GM21723 (cell line): ENCODE results near the gene SPINT3.

Experiments used
- ATAC-seq: cut with Tn5 transposase; IDR thresholded peaks from one replicate; pipeline ENCODE4 v1.9.1; 2021; ENCODE audit warnings: mild to moderate bottlenecking, moderate library complexity; ENCODE audit not compliant: unreplicated experiment

The SPINT3 gene, protein sequence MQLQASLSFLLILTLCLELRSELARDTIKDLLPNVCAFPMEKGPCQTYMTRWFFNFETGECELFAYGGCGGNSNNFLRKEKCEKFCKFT

DNA sequence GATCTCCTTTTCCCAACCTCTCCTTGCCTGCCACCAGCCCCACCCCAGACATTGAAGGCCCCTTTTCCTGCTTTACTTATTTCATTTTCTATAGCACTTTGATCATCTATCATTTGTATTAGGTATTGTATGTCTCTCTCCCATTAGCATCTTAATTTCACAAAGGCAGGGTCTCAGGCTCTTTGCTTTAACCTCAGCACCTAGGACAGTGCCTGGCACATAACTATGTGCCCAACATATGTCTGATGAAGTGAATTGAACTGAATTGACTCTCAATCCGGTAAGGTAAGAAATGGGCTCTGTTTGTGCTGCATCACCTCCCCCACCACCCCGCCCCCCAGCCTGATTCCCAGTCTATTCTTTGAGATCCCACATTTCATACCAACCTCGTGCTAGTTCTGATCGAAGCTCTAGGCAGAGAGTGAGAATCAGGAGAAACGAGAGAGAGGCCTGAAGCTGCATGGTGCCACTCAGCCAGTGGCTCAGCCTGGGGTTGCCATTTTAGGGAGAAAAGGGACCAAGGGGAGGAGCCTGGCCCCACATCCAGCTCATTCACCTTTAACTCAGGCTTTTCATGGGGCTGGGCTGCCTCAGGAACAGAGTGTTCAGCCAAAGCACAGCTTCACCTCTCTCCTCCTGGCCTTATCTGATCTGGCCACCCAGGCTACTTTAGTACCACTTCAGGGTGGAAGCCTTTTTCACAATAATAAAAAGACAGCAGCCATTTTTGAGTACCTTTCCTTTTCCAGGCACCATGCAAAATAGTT lies at the start of gene SPINT3:
TSS of gene SPINT3 (minus strand) at position 476 of the 767 bp plus-strand sequence. CDS start at position 462, 14 bp downstream.
- ATAC-seq: no peak

DNA sequence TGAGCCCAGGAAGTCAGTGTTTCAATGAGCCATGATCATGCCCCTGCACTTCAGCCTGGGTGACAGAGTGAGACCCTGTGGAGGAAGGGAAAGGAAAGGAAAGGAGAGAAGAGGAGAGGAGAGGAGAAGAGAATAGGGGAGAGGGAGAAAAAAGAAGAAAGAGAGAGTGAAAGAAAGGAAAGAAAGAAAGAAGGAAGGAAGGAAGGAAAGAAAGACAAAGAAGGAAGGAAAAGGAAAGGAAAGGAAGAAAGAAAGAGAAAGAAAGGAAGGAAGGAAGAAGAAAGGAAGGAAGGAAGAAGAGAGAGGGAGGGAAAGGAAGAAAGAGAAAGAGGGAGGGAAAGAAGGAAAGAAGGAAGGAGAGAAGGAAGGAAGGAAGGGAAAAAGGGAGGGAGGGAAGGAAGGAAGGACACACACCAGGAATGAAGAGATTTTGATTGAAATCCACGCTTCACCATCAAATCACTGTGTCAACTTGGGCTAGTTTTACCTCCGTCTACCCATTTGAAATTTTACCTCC lies 49.4 kb upstream of the SPINT3 start:
- ATAC-seq: no peak

DNA sequence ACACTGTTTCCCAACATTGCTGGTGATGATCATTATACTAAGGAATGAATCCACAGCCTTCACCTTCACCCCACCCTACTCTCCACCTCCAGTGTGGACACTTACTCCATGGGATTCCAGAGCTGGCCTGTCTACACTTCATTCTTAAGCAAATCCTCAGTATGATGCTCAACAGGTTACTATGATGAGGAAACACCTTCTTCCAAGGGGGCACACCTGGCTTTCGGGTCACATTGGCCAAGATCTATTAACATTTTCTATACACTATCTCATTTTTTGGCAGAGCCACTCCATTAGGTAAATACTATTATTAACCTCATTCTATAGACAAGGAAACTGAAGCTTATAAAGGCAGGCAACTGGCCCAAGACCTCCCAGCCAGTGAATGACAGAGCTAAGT lies 39.8 kb upstream of the SPINT3 start:
- no peak for ATAC-seq

DNA sequence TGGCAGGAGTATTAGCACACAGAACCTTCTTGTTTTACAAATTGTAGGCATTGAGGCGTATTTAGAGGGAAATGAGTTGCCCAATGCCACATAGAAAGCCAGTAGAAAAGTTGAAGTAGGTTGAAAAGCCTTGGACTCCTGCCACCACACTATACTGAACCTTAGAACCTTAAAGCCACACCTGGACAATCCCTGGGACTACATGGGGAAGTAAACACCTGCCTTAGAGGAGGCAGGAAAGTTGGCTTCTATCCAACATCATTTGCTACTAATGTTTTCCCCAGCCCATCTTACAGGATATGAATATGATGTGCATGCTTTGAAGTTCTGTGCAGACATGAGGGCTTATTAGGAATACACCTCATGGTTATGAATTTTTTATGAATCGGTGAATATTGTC lies 37.0 kb upstream of the SPINT3 start:
- ATAC-seq: no peak

DNA sequence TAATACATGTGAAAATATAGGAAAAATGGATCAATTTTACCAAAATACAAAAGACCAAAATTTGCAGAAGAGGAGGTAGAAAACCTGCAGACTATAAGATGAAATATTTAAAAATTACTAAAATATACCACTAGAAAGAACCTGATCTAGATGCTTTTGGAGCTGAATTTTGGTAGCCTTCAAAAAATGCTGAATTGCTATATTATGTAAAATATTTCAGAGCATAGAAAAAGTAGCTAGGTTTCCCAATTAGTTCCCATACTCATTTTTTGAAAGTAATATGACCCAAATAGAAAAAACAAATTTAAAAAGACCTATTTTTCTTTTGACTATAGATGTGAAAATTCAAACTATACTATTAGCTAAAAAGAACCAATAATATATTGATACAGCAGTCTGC lies 35.3 kb upstream of the SPINT3 start:
- no peak for ATAC-seq

DNA sequence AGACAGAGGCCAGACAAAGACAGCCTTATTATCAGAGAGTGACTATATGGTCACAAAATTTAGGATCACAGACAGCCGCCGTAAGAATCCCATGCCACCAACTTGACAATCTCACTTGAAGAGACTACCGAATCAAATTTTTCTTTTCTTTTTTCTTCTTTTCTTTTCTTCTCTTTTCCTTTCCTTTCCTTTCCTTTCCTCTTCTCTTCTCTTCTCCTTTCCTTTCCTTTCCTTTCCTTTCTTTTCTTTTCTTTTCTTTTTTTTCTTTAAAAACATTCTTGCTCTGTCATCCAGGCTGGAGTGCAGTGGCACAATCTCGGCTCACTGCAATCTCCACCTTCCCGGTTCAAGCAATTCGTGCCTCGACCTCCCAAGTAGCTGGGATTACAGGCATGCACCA lies 33.0 kb upstream of the SPINT3 start:
- ATAC-seq: no peak

DNA sequence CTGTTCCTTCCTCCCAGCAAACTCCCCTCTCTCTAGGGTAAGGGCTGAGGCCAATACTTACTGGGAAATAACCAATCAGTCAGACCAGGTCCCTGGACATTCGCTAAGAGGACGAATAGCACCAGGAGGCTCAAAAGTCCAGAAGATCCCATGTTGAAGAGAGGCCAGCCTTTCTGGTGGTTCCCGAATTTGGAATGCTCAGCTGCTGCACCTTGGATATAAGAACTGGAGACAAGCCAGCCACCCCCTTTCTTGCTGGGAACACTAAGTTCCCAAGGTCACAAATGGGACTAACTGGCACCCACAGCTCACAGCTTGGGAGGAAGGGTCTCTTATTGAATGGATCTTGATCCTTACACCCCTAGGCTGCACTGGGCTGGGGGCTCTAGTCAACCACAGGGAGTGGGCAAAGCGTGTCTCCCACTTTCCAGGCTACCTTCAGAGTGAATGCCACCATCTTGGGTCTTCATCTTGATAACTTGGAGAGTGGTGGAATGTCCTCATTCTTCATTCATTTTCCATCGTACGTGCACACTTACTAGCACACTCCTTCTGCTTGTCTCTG lies 31.9 kb upstream of the SPINT3 start, which contains the start of gene EPPIN:
TSS of gene EPPIN (minus strand) at position 196 of the 565 bp plus-strand sequence. CDS start at position 152, 44 bp downstream.
- no peak for ATAC-seq

DNA sequence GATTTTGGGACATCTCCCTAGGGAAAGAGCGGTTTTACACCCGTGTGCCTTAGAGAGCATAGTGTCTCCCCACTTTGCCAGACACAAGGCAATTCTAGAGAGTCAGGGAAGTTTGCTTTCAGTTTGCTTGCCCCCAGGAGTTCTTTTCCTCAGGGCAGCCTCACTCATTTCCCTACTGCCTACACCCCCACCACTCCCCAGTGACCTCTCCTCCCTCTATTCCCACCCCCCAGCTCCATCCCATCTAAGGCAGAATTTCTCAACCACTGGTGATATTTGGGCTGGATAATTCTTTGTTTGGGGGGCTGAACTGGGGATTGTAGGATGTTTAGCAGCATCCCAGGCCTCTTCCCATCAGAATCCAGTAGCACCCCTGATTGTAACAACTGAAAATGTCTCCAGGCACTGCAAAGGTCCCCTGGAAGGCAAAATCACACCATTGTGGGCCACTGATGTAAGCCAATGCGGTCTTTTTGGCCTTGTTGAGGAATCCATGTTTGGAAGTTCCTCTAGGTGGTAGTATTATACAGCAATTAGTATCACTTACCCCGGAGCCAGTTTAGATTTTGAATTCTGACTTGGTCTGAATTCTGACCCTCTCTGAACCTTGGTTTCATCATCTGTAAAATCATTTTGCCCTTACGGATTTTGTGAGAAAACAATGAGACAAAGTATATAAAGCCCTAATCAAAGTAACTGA lies 30.5 kb upstream of the SPINT3 start:
- no peak for ATAC-seq

DNA sequence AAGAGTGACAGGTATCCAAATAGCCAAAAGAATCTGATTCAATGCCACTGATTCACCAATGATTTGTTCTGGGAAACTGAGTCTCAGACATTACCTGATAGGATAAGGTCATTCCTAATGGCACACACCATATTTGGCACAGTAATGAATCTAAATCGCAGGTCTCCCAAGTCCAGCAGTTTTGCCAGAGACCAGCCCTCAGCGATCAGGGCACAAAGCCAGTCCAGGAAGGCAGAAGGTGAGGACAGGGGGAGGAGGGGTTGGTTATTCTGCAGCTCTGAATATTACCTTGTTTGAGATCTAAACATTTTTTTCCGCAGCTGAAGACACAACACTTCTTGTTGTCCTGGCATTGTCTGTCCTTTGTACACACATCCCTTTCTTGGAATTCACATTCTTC lies 29.9 kb upstream of the SPINT3 start:
- ATAC-seq: no peak

DNA sequence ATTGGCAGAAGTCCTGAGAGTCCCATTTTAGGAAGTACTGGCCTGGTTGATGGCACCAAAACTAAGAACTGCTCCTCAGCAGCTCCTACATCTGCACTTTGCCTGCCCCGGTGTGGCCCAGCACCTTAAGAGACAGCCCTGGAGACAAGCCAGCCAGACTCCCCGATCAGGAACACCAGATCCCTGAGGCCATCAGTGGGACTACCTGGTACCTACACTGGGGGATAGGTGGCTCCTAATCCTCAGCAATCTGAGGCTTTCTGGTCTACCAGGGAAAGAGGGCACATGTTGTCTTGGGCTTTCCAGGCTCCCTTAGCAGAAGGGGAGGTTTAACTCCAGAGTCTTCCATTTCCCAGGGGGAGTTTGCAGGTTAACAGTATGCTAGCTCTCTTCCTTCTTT lies 24.0 kb upstream of the SPINT3 start, which contains the start of gene WFDC6:
TSS of gene WFDC6 (minus strand) at position 101 of the 400 bp plus-strand sequence. CDS start at position 26, 75 bp downstream.
- no peak for ATAC-seq

DNA sequence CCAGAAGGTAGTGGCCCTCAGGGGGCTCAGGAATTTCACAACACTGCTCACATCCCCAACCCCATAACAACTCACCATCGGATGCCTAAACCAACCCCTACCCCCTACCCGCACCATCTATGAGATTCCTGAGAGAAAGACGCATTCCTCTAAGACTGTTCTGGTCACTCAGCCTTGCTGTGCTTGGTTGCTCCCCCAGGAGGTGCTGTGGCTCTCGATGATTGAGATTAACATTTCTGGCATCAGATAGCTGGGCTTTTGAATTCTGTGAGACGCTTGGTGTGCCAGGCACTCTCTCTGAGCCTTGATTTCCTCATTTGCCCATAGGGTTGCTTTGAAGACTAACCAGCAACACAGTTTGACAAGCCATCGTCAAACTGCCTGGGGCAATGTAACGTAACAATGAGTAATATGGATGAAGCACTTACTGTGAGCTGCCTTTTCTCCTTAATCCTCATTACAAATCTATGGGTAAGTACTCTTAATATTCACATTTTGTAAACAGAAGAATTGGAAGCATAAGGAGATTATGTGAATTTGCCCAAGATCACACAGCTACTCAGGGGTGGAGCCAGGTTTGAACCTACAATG lies 22.9 kb upstream of the SPINT3 start:
- no peak for ATAC-seq

DNA sequence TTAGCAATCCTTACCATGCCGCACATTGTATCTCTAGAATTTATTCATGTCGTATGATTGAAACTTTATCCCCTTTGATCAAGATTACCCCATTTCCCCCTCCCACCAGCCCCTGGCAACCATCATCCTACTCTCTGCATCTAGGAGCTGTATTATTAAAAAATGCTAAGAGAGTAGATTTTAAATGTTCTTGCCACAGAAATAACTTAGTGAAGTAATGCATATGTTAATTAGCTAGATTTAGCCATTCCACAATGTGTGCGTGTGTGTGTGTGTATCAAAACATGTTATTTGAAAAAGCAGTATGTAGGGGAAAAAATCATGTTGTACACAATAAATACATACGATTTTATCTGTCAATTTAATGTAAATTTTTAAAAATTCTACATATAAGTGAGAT lies 11.9 kb upstream of the SPINT3 start:
- ATAC-seq: no peak

DNA sequence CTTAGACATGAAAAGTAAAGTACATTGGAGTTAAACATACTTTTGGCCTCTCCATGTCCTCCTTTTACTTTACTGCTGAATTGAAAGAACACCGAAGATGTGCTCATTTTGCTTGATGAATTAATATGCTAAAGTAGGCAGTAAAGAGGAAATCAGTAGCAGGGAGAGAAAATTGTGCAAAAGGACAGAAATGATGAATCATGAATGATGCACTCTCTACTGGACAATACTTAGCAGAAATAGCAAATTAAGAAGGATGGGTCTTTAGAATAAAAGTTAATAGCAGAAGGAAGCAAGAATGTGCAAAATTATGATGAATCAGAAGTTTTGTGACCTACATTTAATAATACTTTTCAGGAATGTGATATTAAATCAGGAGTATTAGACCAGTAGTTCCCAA lies 8.4 kb upstream of the SPINT3 start:
- ATAC-seq: no peak

DNA sequence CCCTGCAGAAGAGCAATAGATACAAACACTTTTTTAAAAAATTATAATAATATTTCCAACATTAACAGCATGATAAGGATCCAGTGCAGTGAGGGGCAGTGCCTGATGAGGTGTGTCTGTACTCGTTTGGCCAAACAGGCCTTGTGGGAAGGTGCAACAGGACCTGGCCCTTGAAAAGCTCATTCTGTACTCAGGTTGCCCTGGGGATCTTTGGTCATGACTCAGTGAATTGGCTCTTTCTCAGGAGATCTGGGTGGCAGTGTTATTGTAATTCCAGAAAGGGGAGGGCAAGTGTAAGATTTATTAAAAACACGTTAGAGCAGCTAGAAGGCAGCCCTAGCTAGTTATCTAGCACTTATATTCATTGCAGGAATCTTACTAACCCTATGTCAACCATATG lies 2.9 kb upstream of the SPINT3 start:
- ATAC-seq: no peak

DNA sequence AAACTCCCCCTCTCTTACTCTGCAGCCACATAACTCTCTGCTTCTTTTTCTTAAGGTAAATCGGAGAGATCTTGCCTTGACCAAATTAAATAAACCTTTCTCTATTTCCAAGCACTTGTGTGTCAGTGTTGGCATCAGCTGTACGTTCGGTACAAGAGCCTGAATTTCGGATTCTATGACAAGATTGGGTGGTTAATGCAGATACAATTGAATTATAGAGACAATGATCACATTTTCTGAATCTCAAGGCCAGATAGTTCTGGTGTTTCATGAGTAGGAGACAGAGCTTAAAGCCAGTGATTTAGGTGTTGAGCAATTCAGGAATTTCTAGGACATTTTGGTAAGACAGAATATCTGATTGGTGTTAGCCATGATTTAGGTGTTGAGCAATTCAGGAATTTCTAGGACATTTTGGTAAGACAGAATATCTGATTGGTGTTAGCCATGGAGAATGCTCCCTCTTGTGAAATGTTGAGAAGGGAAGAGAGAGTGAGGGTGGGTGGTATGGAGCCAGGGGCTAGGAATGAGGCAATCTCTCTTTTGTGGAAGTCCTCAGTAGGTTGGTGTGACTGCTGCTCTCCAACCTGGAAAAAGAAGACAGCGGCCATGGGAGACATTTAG lies 5.1 kb downstream of the SPINT3 start:
- ATAC-seq: no peak

DNA sequence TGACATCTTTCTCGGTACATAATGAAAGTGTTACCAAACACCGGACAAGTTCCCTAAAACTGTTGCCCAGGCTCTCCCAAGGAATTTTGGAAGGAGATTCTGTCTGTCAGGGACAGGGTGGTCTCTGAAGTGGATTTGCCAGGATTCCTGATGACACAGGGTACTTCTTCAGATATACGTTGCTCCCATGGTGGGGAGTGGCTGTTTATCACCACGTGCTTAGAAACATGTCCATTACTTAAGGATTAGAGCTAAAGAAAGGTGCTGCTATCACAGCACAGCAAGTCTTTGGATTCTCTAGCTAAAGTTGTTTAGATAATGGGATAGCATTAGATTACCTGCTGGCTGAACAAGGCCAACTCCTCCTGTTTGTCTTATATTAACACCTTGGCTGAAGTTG lies 6.3 kb downstream of the SPINT3 start:
- no peak for ATAC-seq

DNA sequence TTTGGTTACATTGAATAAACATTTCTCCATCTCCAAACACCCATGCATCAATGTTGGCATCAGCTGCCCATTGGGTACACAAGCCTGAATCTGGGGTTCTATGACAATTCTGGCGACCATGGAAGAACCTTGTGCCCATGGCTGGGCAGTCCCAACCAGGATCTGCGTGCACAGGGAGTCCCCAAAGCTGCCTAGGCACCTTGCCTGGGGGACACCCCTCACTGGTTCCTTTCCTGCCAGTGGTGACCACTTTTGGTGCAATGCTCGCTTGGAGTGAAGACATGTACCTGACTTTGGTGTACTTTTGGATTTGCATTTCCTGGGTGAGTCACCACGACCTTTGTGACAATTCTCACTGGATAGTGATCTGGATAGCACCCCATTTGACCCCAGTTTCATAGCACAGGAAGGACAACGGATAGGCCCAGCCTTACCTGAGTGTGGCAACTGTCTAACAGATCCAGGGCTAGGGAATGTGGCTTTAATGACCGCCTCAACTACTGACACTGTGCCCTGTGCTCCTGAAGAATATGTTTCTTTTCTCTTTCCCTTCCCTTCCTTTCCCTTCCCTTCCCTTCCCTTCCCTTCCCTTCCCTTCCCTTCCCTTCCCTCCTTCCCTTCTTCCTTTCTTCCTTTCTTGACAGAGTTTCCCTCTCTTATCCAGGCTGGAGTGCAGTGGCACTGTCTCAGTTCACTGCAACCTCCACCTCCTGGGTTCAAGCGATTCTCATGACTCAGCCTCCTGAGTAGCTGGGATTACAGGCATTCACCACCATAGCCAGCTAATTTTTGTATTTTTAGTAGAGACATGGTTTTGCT lies 7.1 kb downstream of the SPINT3 start:
- no peak for ATAC-seq

DNA sequence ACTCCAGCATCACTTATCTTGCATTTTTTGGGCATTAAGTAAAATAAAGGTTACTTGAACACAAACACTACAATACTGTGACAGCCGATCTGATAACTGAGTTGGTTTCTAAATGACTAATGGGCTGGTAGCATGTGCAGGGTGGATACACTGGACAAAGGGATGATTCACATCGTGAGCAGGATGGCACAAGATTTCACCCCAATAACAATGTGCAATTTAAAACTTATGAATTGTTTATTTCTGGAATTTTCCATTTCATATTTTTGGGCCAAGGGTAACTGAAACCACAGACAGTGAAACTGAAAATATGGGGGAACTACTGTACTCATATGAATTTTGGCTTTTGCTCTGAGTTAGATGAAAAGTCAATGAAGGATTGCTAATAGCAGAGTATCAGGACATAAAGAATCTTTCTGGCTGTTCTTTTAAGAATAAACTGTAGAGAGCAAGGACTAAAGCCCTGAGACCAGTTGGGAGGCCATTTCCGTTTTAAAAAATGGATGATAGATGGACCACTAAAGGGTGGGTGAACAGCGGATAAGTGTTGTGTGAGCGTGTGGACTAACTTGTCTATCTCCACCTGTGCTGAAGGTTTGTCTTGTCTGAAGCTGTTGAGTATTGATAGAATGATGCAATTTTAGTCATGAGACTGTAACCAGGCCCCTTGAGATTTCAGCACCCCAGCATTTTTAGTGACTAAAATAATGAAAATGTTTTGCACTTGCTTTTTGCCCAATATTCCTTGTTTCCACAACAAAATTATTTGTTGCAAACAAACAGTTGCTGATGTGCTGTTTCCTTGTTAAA lies 8.2 kb downstream of the SPINT3 start:
- no peak for ATAC-seq

DNA sequence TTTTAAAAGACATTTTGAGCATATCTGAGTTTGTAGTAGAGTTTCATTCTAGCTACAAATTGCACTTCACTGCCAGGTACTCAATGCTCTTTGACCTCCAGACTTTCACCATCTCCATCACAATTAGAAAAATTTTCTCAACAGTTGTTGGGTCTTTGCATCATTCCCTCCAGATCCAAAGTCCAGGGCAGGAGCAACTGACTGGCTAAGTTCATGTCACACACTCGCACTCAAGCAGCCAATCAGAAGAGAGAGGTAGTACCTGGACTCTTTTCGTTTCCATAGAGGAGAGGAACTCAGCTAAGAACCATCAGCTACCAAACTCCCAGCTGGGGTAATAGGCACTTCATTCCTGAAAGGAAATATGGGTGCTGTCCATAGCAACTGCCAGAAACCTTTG lies 9.0 kb downstream of the SPINT3 start:
- no peak for ATAC-seq
